CD1c-positive myeloid dendritic cell (primary cell): Measurements from ENCODE around the gene SAC3D1.

Source experiments
- DNase-seq: peaks from one replicate; pipeline ENCODE4 v3.0.0-alpha.2; 2016; ENCODE audit errors: extremely low spot score

The SAC3D1 gene

DNA sequence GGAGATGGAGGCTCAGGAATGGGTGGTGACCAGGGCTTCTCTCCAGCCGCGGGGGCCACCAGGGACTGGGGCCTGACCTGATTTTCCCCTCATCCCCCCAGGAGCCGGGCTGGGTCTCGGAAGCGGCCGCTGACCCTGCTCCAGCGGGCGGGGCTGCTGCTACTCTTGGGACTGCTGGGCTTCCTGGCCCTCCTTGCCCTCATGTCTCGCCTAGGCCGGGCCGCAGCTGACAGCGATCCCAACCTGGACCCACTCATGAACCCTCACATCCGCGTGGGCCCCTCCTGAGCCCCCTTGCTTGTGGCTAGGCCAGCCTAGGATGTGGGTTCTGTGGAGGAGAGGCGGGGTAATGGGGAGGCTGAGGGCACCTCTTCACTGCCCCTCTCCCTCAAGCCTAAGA is 46.8 kb downstream of the SAC3D1 start:
- DNase-seq, result no peak

DNA sequence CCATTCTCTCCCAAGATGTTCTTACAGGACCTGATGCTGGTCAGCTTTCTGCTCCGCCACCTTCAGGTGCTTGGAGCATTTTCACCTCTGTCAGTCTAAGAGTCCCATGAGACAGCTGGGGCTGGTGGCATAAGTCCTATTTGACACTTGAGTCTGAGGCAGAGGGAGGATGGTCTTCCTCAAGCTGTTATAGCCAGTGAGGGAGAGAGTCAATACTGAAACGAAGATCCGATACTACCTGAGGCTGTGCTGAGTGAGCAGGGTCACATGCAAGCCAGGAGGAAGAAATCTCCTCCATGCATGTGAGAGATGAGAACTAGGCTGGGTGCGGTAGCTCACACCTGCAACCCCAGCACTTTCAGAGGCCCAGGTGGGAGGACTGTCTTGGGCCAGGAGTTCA is 48.6 kb downstream of the SAC3D1 start:
- DNase-seq, result no peak

DNA sequence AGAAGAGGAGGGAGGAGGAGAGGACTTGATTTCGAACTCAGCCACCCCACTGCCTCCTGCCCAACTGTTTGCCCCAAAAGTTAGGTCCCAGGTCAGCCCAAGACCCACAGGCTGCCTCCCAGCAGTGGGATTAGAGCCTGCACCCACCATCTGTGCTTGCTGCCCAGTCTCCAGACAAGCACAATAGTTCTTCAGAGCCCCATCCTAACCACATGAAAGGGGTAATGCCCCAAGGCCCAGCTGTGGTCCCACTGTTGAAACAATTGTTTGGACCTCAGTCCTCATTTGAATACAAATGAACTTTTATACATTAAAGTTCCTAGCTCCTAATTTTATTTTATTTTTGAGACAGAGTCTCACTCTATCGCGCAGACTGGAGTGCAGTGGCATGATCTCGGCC is 49.6 kb downstream of the SAC3D1 start:
- DNase-seq, result no peak
